ENCODE results near the gene CRYBG3.
"Not testable (repeated sequence)": the region's sequence is repeated elsewhere in the genome, so short reads cannot be mapped to it uniquely, and the experiment has no call there.

CRYBG3 gene

GRCh38 chr3:97892852-97893251 lies 71.0 kb downstream of the CRYBG3 start:
- in situ Hi-C loops (cut with HindIII; ENCODE audit: low sequenced_read_pairs), result no loop called here

- in situ Hi-C loops (cut with HindIII; ENCODE audit: low sequenced_read_pairs), result no loop called here
Observed at GRCh38 chr3:97895216-97895615, 73.4 kb downstream of the CRYBG3 start.

GRCh38 chr3:97896129-97896528 lies 74.3 kb downstream of the CRYBG3 start:
- in situ Hi-C loops (cut with HindIII; ENCODE audit: low sequenced_read_pairs), result no loop called here

- in situ Hi-C loops (cut with HindIII; ENCODE audit: low sequenced_read_pairs), result no loop called here
Observed at GRCh38 chr3:97896547-97896946, 74.7 kb downstream of the CRYBG3 start.

- in situ Hi-C loops (cut with HindIII; ENCODE audit: low sequenced_read_pairs), result no loop called here
Observed at GRCh38 chr3:97899331-97899730, 77.5 kb downstream of the CRYBG3 start.

- in situ Hi-C loops (cut with HindIII; ENCODE audit: low sequenced_read_pairs), result no loop called here
Observed at GRCh38 chr3:97901313-97902248, 79.8 kb downstream of the CRYBG3 start.

- in situ Hi-C loops (cut with HindIII; ENCODE audit: low sequenced_read_pairs), result not testable (repeated sequence)
Observed at GRCh38 chr3:97909830-97910229, 88.0 kb downstream of the CRYBG3 start.

GRCh38 chr3:97910236-97910831 lies 88.5 kb downstream of the CRYBG3 start:
- in situ Hi-C loops (cut with HindIII; ENCODE audit: low sequenced_read_pairs), result not testable (repeated sequence)

- in situ Hi-C loops (cut with HindIII; ENCODE audit: low sequenced_read_pairs), result no loop called here
Observed at GRCh38 chr3:97910931-97911351, 89.1 kb downstream of the CRYBG3 start.

- in situ Hi-C loops (cut with HindIII; ENCODE audit: low sequenced_read_pairs), result no loop called here
Observed at GRCh38 chr3:97911459-97911858, 89.6 kb downstream of the CRYBG3 start.

- in situ Hi-C loops (cut with HindIII; ENCODE audit: low sequenced_read_pairs), result no loop called here
Observed at GRCh38 chr3:97914388-97914787, 92.6 kb downstream of the CRYBG3 start.

GRCh38 chr3:97916576-97916975 lies 94.8 kb downstream of the CRYBG3 start:
- in situ Hi-C loops (cut with HindIII; ENCODE audit: low sequenced_read_pairs), result no loop called here

GRCh38 chr3:97917813-97918536 lies 96.2 kb downstream of the CRYBG3 start:
- in situ Hi-C loops (cut with HindIII; ENCODE audit: low sequenced_read_pairs), result no loop called here

GRCh38 chr3:97927704-97928103 lies 105.9 kb downstream of the CRYBG3 start:
- in situ Hi-C loops (cut with HindIII; ENCODE audit: low sequenced_read_pairs), result loop anchor here (5.0 kb wide), 1 partner anchor 95 kb away; no protein-coding TSS in a partner anchor

- in situ Hi-C loops (cut with HindIII; ENCODE audit: low sequenced_read_pairs), result loop anchor here (5.0 kb wide), 1 partner anchor 93 kb away; no protein-coding TSS in a partner anchor
Observed at GRCh38 chr3:97928986-97929385, 107.2 kb downstream of the CRYBG3 start.

- in situ Hi-C loops (cut with HindIII; ENCODE audit: low sequenced_read_pairs), result no loop called here
Observed at GRCh38 chr3:97930018-97930417, 108.2 kb downstream of the CRYBG3 start.

GRCh38 chr3:97931218-97931617 lies 109.4 kb downstream of the CRYBG3 start:
- in situ Hi-C loops (cut with HindIII; ENCODE audit: low sequenced_read_pairs), result no loop called here

GRCh38 chr3:97932387-97932801 lies 110.6 kb downstream of the CRYBG3 start:
- in situ Hi-C loops (cut with HindIII; ENCODE audit: low sequenced_read_pairs), result no loop called here

GRCh38 chr3:97934980-97935695 lies 113.3 kb downstream of the CRYBG3 start:
- in situ Hi-C loops (cut with HindIII; ENCODE audit: low sequenced_read_pairs), result no loop called here

GRCh38 chr3:97935842-97936241 lies 114.0 kb downstream of the CRYBG3 start:
- in situ Hi-C loops (cut with HindIII; ENCODE audit: low sequenced_read_pairs), result no loop called here

GRCh38 chr3:97937205-97937604 lies 115.4 kb downstream of the CRYBG3 start:
- in situ Hi-C loops (cut with HindIII; ENCODE audit: low sequenced_read_pairs), result no loop called here

Measured in endothelial cell of hepatic sinusoid (primary cell).